ENCODE measurements around the gene AIFM3. TPM values are rescaled to one million over a fixed set of nuclear protein-coding genes. Genes with fewer than 3 reads are reported as not detected.
A peak's percentile ranks its signal among the peaks of the same experiment; 100 is the strongest.

Gene AIFM3
- total and polyA plus RNA-seq, 3 experiments from 2014 or later, result 0.16 to 0.33 TPM; not detected in 1

GRCh38 chr22:21025266-21025665 is 58.2 kb downstream of the AIFM3 start:
- ChIA-PET CTCF (no interaction called here), POLR2A (no interaction called here)
- DNase-seq, result peak in 2 of 5 donors; percentile 47 to 54
- Mint-ChIP-seq H3K4me1 (peaks cover 8 to 16% (median 8%) of the 10 kb centered on the region in 3 donors), H3K27ac (peak overlapping the region; percentile 2 to 83 (median 60)), H3K9me3 (no peaks in the 10 kb centered on the region), H3K27me3 (peaks cover 10 to 11% of the 10 kb centered on the region in 2 donors), H3K36me3 (no peaks in the 10 kb centered on the region), H3K4me3 (peak overlapping the region in 4 of 7 donors; percentile 22 to 55 (median 52))
- Histone ChIP-seq H3K27ac (ENCODE audit: low read depth, low read length) (no peak overlapping the region), H3K27me3 (ENCODE audit: insufficient read depth, low read length, poor library complexity, severe bottlenecking) (peaks cover 2% of the 10 kb centered on the region), H3K4me1 (ENCODE audit: insufficient read depth, low read length) (peaks cover 12% of the 10 kb centered on the region), H3K4me3 (ENCODE audit: low read length) (no peak overlapping the region), H3K36me3 (ENCODE audit: insufficient read depth, low read length) (no peaks in the 10 kb centered on the region), H3K9me3 (ENCODE audit: low read length) (no peaks in the 10 kb centered on the region)

- Mint-ChIP-seq H3K27me3 (peaks cover 18 to 19% of the 10 kb centered on the region in 2 donors), H3K9me3 (no peaks in the 10 kb centered on the region), H3K27ac (peak overlapping the region in 5 of 8 donors; percentile 2 to 83 (median 51)), H3K36me3 (no peaks in the 10 kb centered on the region), H3K4me3 (peak overlapping the region in 1 of 7 donors; percentile 55), H3K4me1 (peaks cover 11 to 24% (median 12%) of the 10 kb centered on the region in 3 donors)
- CTCF ChIA-PET, result no interaction called here
- DNase-seq, result no peak
- peaks cover 12% of the 10 kb centered on the region for H3K4me1 ChIP-seq (ENCODE audit: insufficient read depth, low read length)
- H3K4me3 ChIP-seq (ENCODE audit: low read length), result no peak overlapping the region
- peaks cover 5% of the 10 kb centered on the region for H3K27me3 ChIP-seq (ENCODE audit: insufficient read depth, low read length, poor library complexity, severe bottlenecking)
- POLR2A ChIA-PET, result no interaction called here
- H3K9me3 ChIP-seq (ENCODE audit: low read length), result no peaks in the 10 kb centered on the region
- H3K36me3 ChIP-seq (ENCODE audit: insufficient read depth, low read length), result no peaks in the 10 kb centered on the region
- no peak overlapping the region for H3K27ac ChIP-seq (ENCODE audit: low read depth, low read length)
These were observed 59.0 kb downstream of the AIFM3 start for GRCh38 chr22:21025763-21026755.

GRCh38 chr22:21026783-21027692 is 60.0 kb downstream of the AIFM3 start:
- Histone ChIP-seq H3K4me3 (ENCODE audit: low read length) (no peak overlapping the region), H3K9me3 (ENCODE audit: low read length) (no peaks in the 10 kb centered on the region), H3K36me3 (ENCODE audit: insufficient read depth, low read length) (no peaks in the 10 kb centered on the region), H3K27ac (ENCODE audit: low read depth, low read length) (no peak overlapping the region), H3K4me1 (ENCODE audit: insufficient read depth, low read length) (peaks cover 12% of the 10 kb centered on the region), H3K27me3 (ENCODE audit: insufficient read depth, low read length, poor library complexity, severe bottlenecking) (peaks cover 11% of the 10 kb centered on the region)
- H3K27ac Mint-ChIP-seq, result peak overlapping the region in 1 of 8 donors; percentile 82
- ChIA-PET POLR2A (no interaction called here), CTCF (no interaction called here)
- H3K4me3 Mint-ChIP-seq, result no peak overlapping the region
- no peaks in the 10 kb centered on the region for H3K9me3 Mint-ChIP-seq
- H3K4me1 Mint-ChIP-seq, result peaks cover 11 to 29% (median 12%) of the 10 kb centered on the region in 3 donors
- no peaks in the 10 kb centered on the region for H3K36me3 Mint-ChIP-seq
- H3K27me3 Mint-ChIP-seq, result peaks cover 23% of the 10 kb centered on the region in 2 donors
- DNase-seq, result no peak

GRCh38 chr22:21028277-21029251 is 61.5 kb downstream of the AIFM3 start:
- CTCF ChIA-PET, result no interaction called here
- no peaks in the 10 kb centered on the region for H3K36me3 Mint-ChIP-seq
- peaks cover 18% of the 10 kb centered on the region for H3K27me3 ChIP-seq (ENCODE audit: insufficient read depth, low read length, poor library complexity, severe bottlenecking)

GRCh38 chr22:21029486-21030025 is 62.5 kb downstream of the AIFM3 start:
- Mint-ChIP-seq H3K9me3 (no peaks in the 10 kb centered on the region), H3K4me3 (no peak overlapping the region), H3K27me3 (peaks cover 27 to 28% of the 10 kb centered on the region in 2 donors), H3K4me1 (peaks cover 11 to 35% (median 12%) of the 10 kb centered on the region in 3 donors), H3K36me3 (no peaks in the 10 kb centered on the region), H3K27ac (no peak overlapping the region)
- CTCF ChIA-PET, result no interaction called here
- Histone ChIP-seq H3K4me1 (ENCODE audit: insufficient read depth, low read length) (peaks cover 12% of the 10 kb centered on the region), H3K9me3 (ENCODE audit: low read length) (no peaks in the 10 kb centered on the region), H3K27me3 (ENCODE audit: insufficient read depth, low read length, poor library complexity, severe bottlenecking) (peaks cover 18% of the 10 kb centered on the region), H3K36me3 (ENCODE audit: insufficient read depth, low read length) (no peaks in the 10 kb centered on the region), H3K4me3 (ENCODE audit: low read length) (no peak overlapping the region), H3K27ac (ENCODE audit: low read depth, low read length) (no peak overlapping the region)
- POLR2A ChIA-PET, result no interaction called here
- no peak for DNase-seq

More at GRCh38 chr22:21028277-21029251, 61.5 kb downstream of the AIFM3 start:
- Histone ChIP-seq H3K4me1 (ENCODE audit: insufficient read depth, low read length) (peaks cover 12% of the 10 kb centered on the region), H3K36me3 (ENCODE audit: insufficient read depth, low read length) (no peaks in the 10 kb centered on the region), H3K9me3 (ENCODE audit: low read length) (no peaks in the 10 kb centered on the region), H3K27ac (ENCODE audit: low read depth, low read length) (no peak overlapping the region), H3K4me3 (ENCODE audit: low read length) (no peak overlapping the region)
- DNase-seq, result no peak
- Mint-ChIP-seq H3K9me3 (no peaks in the 10 kb centered on the region), H3K4me3 (no peak overlapping the region), H3K27ac (no peak overlapping the region), H3K27me3 (peaks cover 23 to 25% of the 10 kb centered on the region in 2 donors), H3K4me1 (peaks cover 11 to 35% (median 12%) of the 10 kb centered on the region in 3 donors)
- POLR2A ChIA-PET, result no interaction called here

GRCh38 chr22:21030032-21030431 is 63.0 kb downstream of the AIFM3 start:
- Mint-ChIP-seq H3K4me1 (peaks cover 9 to 33% (median 10%) of the 10 kb centered on the region in 3 donors), H3K9me3 (no peaks in the 10 kb centered on the region), H3K36me3 (no peaks in the 10 kb centered on the region), H3K27me3 (peaks cover 27 to 30% of the 10 kb centered on the region in 2 donors), H3K27ac (no peak overlapping the region), H3K4me3 (peak overlapping the region in 1 of 7 donors; percentile 8)
- Histone ChIP-seq H3K4me1 (ENCODE audit: insufficient read depth, low read length) (peaks cover 11% of the 10 kb centered on the region), H3K4me3 (ENCODE audit: low read length) (no peak overlapping the region), H3K9me3 (ENCODE audit: low read length) (no peaks in the 10 kb centered on the region), H3K36me3 (ENCODE audit: insufficient read depth, low read length) (no peaks in the 10 kb centered on the region), H3K27me3 (ENCODE audit: insufficient read depth, low read length, poor library complexity, severe bottlenecking) (peaks cover 18% of the 10 kb centered on the region), H3K27ac (ENCODE audit: low read depth, low read length) (no peak overlapping the region)
- ChIA-PET POLR2A (no interaction called here), CTCF (no interaction called here)
- DNase-seq, result no peak
